ENCODE data around the gene RNASE8.
"Not testable (repeated sequence)": the region's sequence is repeated elsewhere in the genome, so short reads cannot be mapped to it uniquely, and the experiment has no call there.

Gene RNASE8

GRCh38 chr14:21029917-21030316 is 27.7 kb upstream of the RNASE8 start, which contains the start of gene TPPP2:
Gene TPPP2, plus strand, starts transcription at chr14:21030217. Its CDS starts 365 bp downstream, at chr14:21030582.
- no peak for DNase-seq (ENCODE audit: low read depth, low spot score)

DNA sequence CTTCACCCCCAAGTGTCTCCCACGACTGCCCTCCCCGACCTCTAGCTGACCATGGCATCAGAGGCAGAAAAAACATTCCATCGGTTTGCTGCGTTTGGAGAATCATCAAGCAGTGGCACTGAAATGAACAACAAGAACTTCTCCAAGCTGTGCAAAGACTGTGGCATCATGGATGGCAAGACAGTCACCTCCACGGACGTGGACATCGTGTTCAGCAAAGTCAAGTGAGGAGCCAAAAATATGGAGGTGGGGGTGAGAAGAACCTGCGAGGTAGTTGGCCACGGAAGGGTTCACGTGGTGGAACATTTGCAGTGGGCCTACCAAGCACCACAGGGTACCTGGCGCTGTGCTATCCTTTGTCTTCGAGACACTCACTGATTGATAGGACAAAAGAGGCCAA is 27.1 kb upstream of the RNASE8 start:
- DNase-seq (ENCODE audit: low read depth, low spot score): no peak

GRCh38 chr14:21032326-21033132 is 25.1 kb upstream of the RNASE8 start:
- no peak for DNase-seq (ENCODE audit: low read depth, low spot score)

DNA sequence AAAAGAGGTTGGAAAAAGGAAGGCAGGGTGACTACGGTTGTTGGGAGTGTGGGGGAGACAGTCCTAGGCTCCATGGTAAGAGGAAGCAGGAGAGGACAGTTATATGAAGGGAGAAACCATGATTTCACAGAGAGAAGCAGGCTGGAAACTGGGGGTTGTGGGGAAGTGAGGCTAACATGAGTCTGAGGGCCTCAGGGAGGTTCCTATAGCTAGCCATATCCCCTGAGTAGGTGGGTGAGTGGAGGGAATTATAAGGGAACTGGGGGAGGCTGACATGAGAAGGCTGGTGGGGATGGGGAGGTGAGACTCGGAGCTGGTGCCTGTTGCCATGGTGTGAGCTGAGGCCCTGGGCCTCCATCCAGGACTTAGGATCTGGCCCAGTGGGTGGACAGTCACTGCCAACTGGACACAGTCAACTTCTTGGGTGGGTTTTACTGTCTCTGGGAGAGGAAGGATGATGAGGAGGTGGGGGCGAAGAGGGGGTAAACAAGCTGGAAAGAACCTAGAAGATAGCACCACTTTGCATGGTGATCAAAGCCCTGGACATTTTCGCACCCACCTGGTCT is 24.4 kb upstream of the RNASE8 start:
- no peak for DNase-seq (ENCODE audit: low read depth, low spot score)

DNA sequence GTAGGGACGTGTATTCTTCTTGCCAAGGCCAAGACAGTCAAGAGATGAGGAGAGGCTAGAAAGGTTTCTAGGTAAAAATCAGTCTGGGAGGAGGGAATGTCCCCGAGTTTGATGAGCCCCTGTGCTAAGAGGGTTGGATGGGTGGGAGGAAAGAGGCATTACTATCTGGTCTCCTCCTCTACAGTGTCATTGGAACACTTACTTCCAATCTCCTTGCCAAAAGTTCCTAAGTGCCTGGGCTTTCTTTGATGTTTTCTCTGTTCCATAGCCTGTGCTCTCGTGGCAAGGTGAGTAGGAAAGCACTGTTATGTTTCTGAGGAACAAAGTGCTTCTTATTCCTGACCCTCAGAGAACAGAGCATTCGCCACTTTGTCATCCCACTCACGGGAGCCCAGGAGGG is 22.9 kb upstream of the RNASE8 start, which contains the start of gene RNASE13:
Gene RNASE13 (minus strand): TSS at position 101 of the 400 bp plus-strand sequence. CDS start 519 bp downstream, outside the sequence.
- DNase-seq (ENCODE audit: low read depth, low spot score): no peak

DNA sequence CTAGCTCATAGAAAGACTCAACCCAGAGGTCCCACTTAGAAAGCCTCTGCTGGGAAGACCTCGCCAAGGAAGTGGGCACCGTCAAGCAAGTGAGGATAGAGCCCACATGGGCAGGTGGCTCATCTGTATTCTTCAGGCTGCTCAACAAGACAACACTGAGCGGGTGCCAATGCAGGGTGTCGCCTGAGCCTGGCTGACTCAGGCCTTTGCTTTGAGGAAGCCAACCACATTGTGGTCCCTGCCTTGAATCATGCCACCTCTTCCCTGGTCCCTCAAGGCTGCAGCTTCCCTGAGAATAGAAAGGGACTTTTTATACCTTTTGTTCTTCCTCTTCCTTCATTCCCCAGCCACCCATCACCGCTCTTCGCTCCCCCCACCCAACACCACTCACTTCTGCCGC is 20.9 kb upstream of the RNASE8 start:
- DNase-seq (ENCODE audit: low read depth, low spot score): no peak

GRCh38 chr14:21037156-21037555 is 20.5 kb upstream of the RNASE8 start:
- DNase-seq (ENCODE audit: low read depth, low spot score): no peak

- DNase-seq (ENCODE audit: low read depth, low spot score): no peak
Measured at GRCh38 chr14:21038441-21039422, 18.9 kb upstream of the RNASE8 start.

- DNase-seq (ENCODE audit: low read depth, low spot score): no peak
Measured at GRCh38 chr14:21039585-21040369, 17.8 kb upstream of the RNASE8 start.

DNA sequence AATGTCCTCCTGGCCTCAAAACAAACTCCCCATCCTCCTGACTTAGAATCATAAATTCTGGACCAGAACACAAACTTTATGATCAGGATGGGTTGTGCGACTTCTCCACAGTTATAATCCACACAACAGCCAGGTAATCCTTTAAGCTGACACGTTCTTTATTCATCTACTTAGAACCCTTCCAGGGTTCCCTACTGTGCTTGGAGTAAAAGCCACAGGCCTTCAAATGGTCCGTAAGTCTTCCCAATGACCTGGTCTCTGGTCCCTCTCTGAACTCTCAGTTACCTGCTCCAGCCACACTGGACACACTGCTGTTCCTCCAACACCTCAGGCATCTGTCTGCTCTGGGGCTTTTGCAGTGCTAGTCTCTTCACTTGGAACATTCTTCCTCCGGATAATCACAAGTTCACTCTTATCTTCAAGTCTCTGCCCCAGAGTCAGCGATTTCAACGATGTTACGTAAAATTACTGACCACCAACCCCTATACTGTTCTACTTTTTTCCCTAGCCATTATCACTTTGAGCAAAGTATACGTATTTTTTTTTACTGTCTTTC is 17.2 kb upstream of the RNASE8 start:
- no peak for DNase-seq (ENCODE audit: low read depth, low spot score)

GRCh38 chr14:21040941-21041340 is 16.7 kb upstream of the RNASE8 start:
- DNase-seq (ENCODE audit: low read depth, low spot score): not testable (repeated sequence)

GRCh38 chr14:21041676-21042433 is 15.8 kb upstream of the RNASE8 start, which contains the start of gene RNASE7:
Gene RNASE7, plus strand, starts transcription at chr14:21042362. Its CDS starts 631 bp downstream, at chr14:21042993.
- DNase-seq (ENCODE audit: low read depth, low spot score): no peak

DNA sequence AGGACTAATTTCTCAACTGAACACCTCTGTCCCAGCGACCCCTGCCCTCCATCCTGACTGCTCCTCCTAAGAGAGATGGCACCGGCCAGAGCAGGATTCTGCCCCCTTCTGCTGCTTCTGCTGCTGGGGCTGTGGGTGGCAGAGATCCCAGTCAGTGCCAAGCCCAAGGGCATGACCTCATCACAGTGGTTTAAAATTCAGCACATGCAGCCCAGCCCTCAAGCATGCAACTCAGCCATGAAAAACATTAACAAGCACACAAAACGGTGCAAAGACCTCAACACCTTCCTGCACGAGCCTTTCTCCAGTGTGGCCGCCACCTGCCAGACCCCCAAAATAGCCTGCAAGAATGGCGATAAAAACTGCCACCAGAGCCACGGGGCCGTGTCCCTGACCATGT is 14.7 kb upstream of the RNASE8 start:
- DNase-seq (ENCODE audit: low read depth, low spot score): no peak

DNA sequence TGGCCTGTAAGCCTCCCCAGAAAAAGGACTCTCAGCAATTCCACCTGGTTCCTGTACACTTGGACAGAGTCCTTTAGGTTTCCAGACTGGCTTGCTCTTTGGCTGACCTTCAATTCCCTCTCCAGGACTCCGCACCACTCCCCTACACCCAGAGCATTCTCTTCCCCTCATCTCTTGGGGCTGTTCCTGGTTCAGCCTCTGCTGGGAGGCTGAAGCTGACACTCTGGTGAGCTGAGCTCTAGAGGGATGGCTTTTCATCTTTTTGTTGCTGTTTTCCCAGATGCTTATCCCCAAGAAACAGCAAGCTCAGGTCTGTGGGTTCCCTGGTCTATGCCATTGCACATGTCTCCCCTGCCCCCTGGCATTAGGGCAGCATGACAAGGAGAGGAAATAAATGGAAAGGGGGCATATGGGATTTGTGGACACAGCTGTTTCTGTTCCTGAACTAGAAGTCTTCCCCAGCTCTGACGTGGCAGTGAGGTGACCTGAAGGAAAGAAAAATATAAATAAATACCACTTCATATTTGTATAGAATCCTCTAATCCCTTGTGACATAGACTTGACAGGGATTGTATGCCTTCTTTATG is 14.1 kb upstream of the RNASE8 start:
- no peak for DNase-seq (ENCODE audit: low read depth, low spot score)

- no peak for DNase-seq (ENCODE audit: low read depth, low spot score)
Measured at GRCh38 chr14:21043974-21044618, 13.5 kb upstream of the RNASE8 start.

GRCh38 chr14:21047378-21047781 is 10.2 kb upstream of the RNASE8 start:
- DNase-seq (ENCODE audit: low read depth, low spot score): no peak

DNA sequence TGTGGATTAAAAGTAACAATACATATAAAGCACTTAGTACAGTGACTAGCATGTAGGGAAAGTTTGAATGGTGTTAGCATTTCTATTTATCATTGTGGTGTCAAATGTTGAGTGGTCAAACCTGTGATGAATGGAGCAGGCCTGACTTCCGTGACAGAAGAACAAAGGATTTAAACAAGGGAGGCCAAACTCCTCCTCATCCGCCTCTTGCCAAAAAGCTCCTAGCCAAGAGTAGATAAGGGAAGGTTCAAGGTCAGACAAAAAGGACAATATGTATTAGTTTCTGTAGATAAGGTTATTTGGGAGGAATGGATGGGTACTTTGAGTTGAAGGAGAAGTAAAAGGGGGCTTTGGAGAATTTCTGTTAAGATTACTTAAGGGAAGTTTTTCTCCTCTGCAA is 9.0 kb upstream of the RNASE8 start:
- no peak for DNase-seq (ENCODE audit: low read depth, low spot score)

- no peak for DNase-seq (ENCODE audit: low read depth, low spot score)
Measured at GRCh38 chr14:21049271-21049673, 8.3 kb upstream of the RNASE8 start.

GRCh38 chr14:21050597-21050996 is 7.0 kb upstream of the RNASE8 start:
- no peak for DNase-seq (ENCODE audit: low read depth, low spot score)
